Activated CD4-positive, alpha-beta T cell treated with anti-CD3 and anti-CD28 coated beads for 1 hour (primary cell): ENCODE measurements around the gene CHRDL2.
"Not testable (repeated sequence)": the region's sequence is repeated elsewhere in the genome, so short reads cannot be mapped to it uniquely, and the experiment has no call there.

Experiments used
- DNase-seq: peaks from one replicate; pipeline ENCODE4 v3.0.0-alpha.2; 2020

The CHRDL2 gene

DNA sequence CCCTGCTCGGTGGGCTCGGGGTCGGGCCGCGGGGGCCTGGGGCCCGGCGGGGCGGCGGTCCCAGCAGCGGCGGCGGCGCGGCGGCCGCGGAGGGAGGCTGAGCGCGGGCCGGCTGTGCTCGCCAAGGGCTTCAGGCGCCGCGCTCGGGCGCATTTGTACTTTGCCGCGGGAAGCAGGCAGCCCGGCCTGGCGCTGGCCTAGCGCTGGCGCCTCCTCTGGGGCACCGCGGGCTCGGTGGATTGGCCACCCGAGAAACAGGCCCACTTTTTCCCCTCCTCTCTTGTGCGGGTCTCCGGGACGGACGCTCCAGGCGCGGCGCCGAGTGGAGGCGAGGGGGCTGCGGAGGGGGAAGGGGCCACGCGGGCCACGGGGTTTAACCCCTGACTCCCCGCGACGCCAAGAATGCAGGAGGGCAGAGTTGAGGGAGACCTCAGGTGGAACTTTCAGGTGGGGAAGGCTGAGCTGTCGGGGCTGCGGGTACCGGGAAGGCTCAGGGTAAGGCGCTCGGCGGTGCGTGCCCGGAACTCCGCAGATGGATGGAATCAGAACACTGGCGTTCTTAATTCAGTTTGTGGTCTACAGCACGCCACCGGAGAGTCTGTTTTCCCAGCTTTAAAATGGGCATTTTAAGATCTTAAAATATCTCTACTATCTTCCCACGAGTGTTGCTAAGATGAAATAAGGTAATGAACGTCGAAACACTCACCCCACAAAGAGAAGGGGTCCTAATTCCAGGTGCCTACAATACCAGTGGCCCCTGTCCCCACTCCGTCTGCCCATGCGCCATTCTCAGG lies at the start of gene CHRDL2:
Gene CHRDL2 (minus strand): TSS at position 126 of the 794 bp plus-strand sequence. CDS start 538 bp downstream, outside the sequence.
- DNase-seq = no peak

DNA sequence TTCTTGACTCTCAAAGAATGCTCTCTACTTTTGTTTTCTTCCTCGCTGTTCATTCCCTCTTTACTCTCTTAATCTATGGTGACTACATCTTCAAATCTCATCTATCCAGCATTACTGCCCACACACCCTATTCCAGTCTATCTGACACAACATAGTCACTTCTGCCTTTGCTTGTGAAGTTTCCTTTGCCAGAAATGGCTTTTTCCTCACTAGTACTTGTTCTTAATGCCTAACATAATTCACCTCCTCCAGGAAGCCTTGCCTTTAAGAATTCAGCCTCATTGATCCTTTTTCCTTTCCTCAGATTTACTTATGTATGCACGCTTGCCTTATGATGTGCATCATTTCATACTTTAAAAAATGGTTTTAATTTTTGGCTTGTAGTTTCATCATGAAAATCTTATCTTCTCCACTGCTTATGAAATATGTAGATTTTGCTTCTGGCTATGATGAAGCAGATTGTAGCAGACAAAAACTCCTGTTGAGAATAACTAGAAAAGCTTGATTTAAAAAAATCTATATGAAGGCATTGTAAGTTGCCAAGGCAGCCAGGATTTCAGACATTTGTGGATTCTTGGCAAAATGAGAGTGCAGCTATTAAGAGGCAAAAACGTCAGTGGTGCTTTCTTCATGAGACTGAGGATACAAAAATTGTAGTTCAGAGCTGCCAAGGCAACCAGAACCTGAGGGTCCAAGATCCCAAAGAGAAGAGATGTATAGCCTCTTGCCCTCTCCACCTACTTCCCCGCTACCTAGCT lies 49.2 kb upstream of the CHRDL2 start:
- no peak for DNase-seq

DNA sequence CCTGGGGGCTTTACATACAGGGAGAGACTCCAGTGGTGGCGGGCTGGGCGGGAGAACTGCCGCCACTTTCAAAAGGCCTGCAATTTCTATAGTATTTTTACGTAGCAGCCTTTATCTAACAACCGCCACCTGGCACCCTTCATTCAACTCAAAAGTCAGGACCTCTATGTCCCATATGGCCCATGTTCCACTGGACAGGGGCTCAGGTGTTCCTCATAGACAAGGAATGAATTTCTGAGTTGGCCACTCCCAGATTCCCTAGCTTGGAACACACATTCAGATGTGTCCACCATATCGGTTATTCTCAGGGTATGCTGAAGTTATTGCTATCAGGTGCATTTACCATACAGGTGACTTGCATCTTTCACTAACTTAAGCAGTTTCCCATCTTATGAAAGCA lies 47.4 kb upstream of the CHRDL2 start:
- DNase-seq = no peak

- DNase-seq = no peak
Measured at GRCh38 chr11:74777877-74778276, 46.7 kb upstream of the CHRDL2 start.

DNA sequence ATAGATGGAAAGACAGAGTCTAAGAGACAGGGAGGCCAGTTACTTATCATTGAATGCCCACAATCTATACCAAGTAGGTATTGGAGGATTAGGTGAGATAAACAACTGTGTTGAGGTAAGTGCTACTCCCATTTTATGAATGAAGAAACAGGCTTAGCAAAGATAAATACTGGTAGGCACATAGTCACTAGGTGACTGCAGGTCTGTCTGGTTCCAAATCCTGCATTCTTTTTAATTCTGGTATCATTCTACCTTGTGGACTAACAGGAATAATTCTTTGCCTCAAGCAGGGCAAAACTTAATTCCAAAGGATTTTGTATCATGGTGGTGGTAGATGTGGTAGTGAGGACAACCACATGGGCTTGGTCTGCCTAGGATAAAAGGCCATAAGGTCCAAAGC lies 45.8 kb upstream of the CHRDL2 start:
- no peak for DNase-seq

GRCh38 chr11:74776546-74776945 lies 45.3 kb upstream of the CHRDL2 start:
- DNase-seq = no peak

GRCh38 chr11:74775762-74776161 lies 44.5 kb upstream of the CHRDL2 start:
- DNase-seq = no peak

GRCh38 chr11:74773476-74773875 lies 42.2 kb upstream of the CHRDL2 start:
- no peak for DNase-seq

- no peak for DNase-seq
Measured at GRCh38 chr11:74771139-74771538, 39.9 kb upstream of the CHRDL2 start.

DNA sequence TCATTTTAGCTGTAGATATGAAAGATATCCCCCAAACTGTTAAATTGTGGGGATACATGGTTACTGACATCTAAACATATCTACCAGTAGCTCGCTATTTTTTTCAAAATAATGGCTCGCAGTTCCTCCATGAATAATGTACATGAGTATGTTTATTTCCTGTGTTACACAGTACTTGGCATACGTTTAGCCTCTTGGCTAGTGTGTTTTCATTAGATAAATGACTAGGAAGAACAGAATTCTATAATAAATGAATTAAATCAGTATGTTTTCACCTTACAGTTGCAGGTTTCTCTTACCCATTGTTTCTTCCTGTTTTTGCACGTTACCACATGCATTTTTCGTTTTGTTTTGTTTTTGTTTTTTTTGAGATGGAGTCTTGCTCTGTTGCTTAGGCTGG lies 39.2 kb upstream of the CHRDL2 start:
- DNase-seq = no peak

DNA sequence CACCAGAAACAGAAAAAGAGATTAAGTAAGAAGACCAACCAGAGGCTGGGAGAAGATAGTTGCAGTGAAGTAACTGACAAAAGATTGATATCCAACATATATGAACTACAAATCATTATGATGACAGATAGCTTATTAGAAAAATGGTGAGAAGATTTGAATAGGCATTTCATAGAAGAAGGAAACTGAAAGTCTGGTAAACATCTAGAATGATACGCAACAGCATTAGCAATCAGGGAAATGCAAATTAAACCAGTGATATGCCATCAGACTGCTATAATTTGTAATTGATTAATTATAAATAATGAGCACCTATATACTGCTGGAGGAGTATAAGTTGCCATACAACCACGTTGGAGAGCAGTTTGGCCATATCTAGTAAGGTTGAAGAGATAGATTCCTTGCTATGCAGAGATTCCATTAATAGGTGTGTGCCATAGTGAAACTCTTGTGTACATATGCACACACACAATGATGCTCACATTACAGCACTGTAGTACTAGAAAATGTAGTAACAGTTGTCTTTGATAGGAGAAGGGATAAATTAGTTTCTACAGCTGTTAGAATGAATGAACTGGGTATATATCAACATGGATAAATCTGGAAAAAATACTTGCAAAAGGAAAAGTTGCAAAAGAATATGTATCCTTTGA lies 38.0 kb upstream of the CHRDL2 start:
- no peak for DNase-seq

DNA sequence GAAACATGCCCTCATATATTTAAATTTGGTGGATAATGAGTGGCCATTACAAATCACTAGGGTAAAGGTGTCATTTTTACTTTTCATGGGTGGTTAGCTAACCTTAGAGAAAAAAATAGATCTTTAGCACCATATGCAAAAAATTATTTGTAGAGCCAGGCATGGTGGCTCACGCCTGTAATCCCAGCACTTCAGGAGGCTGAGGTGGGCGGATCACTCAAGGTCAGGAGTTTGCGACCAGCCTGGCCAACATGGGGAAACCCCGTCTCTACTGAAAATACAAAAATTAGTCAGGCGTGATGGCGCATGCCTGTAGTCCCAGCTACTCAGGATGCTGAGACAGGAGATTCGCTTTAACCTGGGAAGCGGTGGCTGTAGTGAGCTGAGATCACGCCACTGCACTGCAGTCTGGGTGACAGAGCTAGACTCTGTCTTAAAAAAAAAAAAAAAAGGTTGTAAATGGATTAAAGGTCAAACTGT lies 37.0 kb upstream of the CHRDL2 start:
- not testable (repeated sequence) for DNase-seq

DNA sequence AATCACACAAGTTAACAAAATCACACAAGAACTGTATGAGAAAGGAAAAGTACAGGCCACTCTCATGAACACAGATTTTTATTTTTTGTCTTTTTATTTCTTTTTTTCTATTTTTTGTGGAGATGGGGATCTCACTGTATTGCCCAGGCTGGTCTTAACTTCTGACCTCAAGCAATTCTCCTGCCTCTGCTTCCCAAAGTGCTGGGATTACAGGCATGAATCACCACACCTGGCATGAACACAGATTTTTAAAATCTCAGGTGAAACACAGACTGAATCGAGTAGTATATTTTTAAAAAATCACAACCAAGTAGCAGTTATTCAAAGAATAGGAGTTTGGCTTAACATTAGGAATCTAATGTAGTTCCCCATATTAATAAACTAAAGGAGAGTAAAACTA lies 35.7 kb upstream of the CHRDL2 start:
- DNase-seq = no peak

GRCh38 chr11:74756571-74756970 lies 25.3 kb upstream of the CHRDL2 start:
- no peak for DNase-seq

DNA sequence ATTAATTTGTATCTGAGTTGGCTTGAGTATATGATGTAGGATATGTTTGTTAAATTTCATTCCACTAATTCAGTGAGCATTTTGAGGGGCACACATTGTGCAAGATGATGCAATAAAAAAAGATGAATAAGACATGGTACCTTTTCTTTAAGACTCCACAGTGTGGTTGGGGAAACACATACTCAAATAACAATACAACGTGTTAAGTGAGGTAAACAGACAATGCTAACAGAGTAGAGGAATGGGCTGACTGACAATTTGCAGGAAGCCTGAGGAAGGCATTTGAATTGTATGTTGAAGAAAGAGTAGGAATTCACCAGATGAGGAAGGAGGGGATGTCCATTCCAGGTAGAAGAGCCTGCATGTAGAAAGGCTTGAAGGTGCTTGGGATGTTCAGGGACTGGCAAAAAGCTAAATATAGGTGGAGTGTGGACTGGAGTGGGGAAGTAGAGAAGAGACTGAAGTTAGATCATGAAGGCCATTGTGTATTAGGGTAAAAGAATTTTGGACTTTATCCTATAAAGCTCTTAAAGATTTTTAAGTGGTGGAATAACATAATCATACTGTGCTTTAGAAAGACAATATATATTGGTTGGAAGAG lies 24.3 kb upstream of the CHRDL2 start:
- DNase-seq = no peak

GRCh38 chr11:74754507-74755252 lies 23.5 kb upstream of the CHRDL2 start:
- DNase-seq = no peak

- no peak for DNase-seq
Measured at GRCh38 chr11:74751303-74751702, 20.1 kb upstream of the CHRDL2 start.

GRCh38 chr11:74750598-74750997 lies 19.4 kb upstream of the CHRDL2 start:
- DNase-seq = not testable (repeated sequence)

GRCh38 chr11:74749965-74750296 lies 18.7 kb upstream of the CHRDL2 start:
- DNase-seq = no peak

DNA sequence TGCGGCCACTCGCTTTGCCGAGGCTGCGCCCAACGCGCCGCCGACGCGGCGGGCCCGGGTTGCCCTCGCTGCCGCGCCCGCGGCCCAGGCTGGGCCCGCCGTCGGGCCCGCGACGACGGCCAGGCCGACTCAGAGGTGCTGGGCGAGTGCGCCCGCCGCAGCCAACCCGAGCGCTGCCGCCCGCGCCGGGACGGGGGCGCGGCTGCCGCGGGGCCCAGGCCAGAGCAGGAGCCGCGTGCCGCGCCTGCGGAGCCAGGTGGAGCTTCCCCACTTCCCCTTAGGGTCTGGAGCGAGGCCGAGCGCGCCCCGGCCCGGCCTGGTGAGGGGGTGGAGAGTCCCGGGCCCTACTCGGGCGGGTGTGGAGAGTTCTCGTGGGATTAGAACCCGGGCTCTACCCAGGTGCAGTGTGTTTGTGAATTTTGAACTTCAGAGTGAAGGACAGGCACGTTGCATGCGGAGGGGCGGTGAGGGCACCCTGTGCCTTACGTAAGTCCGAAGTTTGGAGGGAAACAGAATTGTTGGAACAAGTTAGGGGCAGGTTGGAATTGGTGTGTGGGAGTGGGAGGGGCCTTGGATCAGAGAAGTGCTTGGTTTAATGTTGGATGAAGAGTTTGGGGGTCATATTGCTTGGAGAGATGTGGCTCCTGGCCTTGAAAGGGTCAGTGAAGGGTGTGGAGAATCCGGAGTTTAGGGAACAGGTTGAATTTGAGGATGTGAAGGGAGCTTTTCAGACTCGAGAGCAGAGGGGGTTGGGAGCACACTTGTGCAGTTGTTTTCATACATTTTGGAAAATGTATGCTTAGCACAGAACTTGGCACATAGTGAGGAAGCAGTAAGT lies 18.1 kb upstream of the CHRDL2 start:
- peak; percentile 18 for DNase-seq
